ENCODE results near the gene EPHA7. TPM values are rescaled to one million over a fixed set of nuclear protein-coding genes. Genes with fewer than 3 reads are reported as not detected.

The EPHA7 gene
- total RNA-seq, 3 donors from 2014 or later = 0.84 to 126 (median 2.4) TPM

- intact Hi-C loops (cut with DNase I, micrococcal nuclease) = no loop called here
- H3K36me3 ChIP-seq (ENCODE audit: low read depth) = no peaks in the 10 kb centered on the region
- TF ChIP-seq CTCF (IDR thresholded peaks at IDR 0.05) = no peak
- no peak for ATAC-seq
- H3K4me1 ChIP-seq (ENCODE audit: low read depth) = no peaks in the 10 kb centered on the region
- no peak for DNase-seq
- H3K9me3 ChIP-seq = no peaks in the 10 kb centered on the region
- no peak overlapping the region for H3K4me3 ChIP-seq
Measured at GRCh38 chr6:93392797-93393196, 26.6 kb downstream of the EPHA7 start.

DNA sequence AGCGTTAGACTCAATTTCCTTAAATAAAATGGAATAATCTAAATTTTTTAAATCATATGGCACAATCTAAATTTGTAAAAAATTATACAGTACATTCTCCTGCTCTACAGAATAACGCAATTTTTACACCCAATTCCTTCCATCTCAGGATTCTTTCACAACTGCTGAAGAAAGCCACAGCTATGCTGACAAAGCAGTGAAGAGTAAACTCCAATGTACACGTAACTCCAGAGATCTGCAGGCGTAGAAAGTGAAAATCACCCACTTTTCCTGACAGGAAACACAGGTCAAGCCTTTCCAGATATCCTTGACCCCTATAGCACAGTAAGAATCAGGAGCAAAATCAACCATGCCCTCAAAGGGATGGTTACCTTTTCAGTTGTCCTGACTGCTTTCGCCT, 27.4 kb downstream of the EPHA7 start:
- no peak for ATAC-seq
- intact Hi-C loops (cut with DNase I, micrococcal nuclease) = no loop called here

GRCh38 chr6:93389192-93389591, 30.2 kb downstream of the EPHA7 start:
- no peak for ATAC-seq
- no peaks in the 10 kb centered on the region for H3K4me1 ChIP-seq (ENCODE audit: low read depth)
- H3K36me3 ChIP-seq (ENCODE audit: low read depth) = no peaks in the 10 kb centered on the region
- TF ChIP-seq CTCF (IDR thresholded peaks at IDR 0.05) = no peak
- H3K9me3 ChIP-seq = no peaks in the 10 kb centered on the region
- intact Hi-C loops (cut with DNase I, micrococcal nuclease) = no loop called here
- H3K4me3 ChIP-seq = no peak overlapping the region
- no peak for DNase-seq

More for the DNA sequence above, 27.4 kb downstream of the EPHA7 start:
- no peak for DNase-seq
- no peak for TF ChIP-seq CTCF (IDR thresholded peaks at IDR 0.05)
- Histone ChIP-seq H3K4me3 (no peak overlapping the region), H3K9me3 (no peaks in the 10 kb centered on the region), H3K36me3 (ENCODE audit: low read depth) (no peaks in the 10 kb centered on the region), H3K4me1 (ENCODE audit: low read depth) (no peaks in the 10 kb centered on the region)

GRCh38 chr6:93388070-93388469, 31.3 kb downstream of the EPHA7 start:
- intact Hi-C loops (cut with DNase I, micrococcal nuclease) = no loop called here

DNA sequence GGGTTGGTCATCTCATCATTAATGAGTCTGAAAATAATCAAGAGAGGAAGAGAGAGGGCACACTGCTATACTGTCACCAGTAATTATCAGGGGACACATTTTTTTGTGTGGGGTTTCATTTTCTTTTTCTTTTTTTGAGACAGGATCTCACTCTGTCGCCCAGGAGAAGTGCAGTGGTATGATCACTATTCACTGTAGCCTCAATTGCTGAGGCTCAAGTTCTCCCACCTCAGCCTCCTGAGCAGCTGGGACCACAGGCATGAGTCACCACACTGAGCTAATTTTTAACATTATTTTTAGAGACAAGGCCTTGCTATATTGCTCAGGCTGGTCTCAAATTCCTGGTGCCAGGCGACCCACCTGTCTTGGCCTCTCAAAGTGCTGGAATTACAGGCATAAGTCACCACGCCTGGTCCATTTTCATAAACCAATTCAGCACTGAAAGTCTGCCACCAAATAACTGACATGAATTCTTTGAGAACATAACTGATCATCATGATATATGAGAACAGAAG, 43.3 kb downstream of the EPHA7 start:
- H3K36me3 ChIP-seq (ENCODE audit: low read depth) = no peaks in the 10 kb centered on the region
- no peaks in the 10 kb centered on the region for H3K9me3 ChIP-seq
- TF ChIP-seq CTCF (IDR thresholded peaks at IDR 0.05) = no peak
- ATAC-seq (no peak), DNase-seq (no peak)
- H3K4me3 ChIP-seq = no peak overlapping the region
- intact Hi-C loops (cut with DNase I, micrococcal nuclease) = no loop called here
- H3K4me1 ChIP-seq (ENCODE audit: low read depth) = no peaks in the 10 kb centered on the region

More at GRCh38 chr6:93388070-93388469, 31.3 kb downstream of the EPHA7 start:
- ATAC-seq (no peak), DNase-seq (no peak)
- Histone ChIP-seq H3K4me1 (ENCODE audit: low read depth) (no peaks in the 10 kb centered on the region), H3K9me3 (no peaks in the 10 kb centered on the region), H3K36me3 (ENCODE audit: low read depth) (no peaks in the 10 kb centered on the region), H3K4me3 (no peak overlapping the region)
- no peak for TF ChIP-seq CTCF (IDR thresholded peaks at IDR 0.05)

- Histone ChIP-seq H3K4me1 (ENCODE audit: low read depth) (no peaks in the 10 kb centered on the region), H3K36me3 (ENCODE audit: low read depth) (no peaks in the 10 kb centered on the region), H3K9me3 (no peaks in the 10 kb centered on the region), H3K4me3 (no peak overlapping the region)
- intact Hi-C loops (cut with DNase I, micrococcal nuclease) = no loop called here
- DNase-seq (no peak), ATAC-seq (no peak)
- no peak for TF ChIP-seq CTCF (IDR thresholded peaks at IDR 0.05)
Measured at GRCh38 chr6:93373445-93373844, 45.9 kb downstream of the EPHA7 start.
